D721Med (cell line): ENCODE measurements around the gene ATP10A.

Experiments used
- DNase-seq: peaks from one replicate; pipeline ENCODE4 v3.0.0; 2011; ENCODE audit warnings: low spot score; ENCODE audit not compliant: insufficient read length
- FAIRE-seq: peaks from 2 replicates; lab custom pipeline; 2011; peaks lifted over from hg19 to GRCh38; lab: Jason Lieb, UNC
- CTCF ChIP-seq: IDR thresholded peaks from 2 replicates; pipeline ENCODE4 v1.5.1; 2012; ENCODE audit warnings: mild to moderate bottlenecking, control low read depth; ENCODE audit not compliant: insufficient read depth; ENCODE audit errors: missing control alignments

The ATP10A gene

GRCh38 chr15:25707656-25708365 lies 155.3 kb downstream of the ATP10A start:
- TF ChIP-seq CTCF = no peak
- FAIRE-seq = no peak
- no peak for DNase-seq

- FAIRE-seq = no peak
- no peak for TF ChIP-seq CTCF
- no peak for DNase-seq
Observed at GRCh38 chr15:25706176-25706955, 156.8 kb downstream of the ATP10A start.

- no peak for TF ChIP-seq CTCF
- FAIRE-seq (no peak), DNase-seq (no peak)
Observed at GRCh38 chr15:25705433-25706115, 157.6 kb downstream of the ATP10A start.

GRCh38 chr15:25703726-25704125 lies 159.4 kb downstream of the ATP10A start:
- no peak for DNase-seq
- TF ChIP-seq CTCF = no peak
- FAIRE-seq = no peak

GRCh38 chr15:25701721-25702465 lies 161.2 kb downstream of the ATP10A start:
- TF ChIP-seq CTCF = no peak
- DNase-seq (no peak), FAIRE-seq (no peak)

GRCh38 chr15:25700916-25701315 lies 162.2 kb downstream of the ATP10A start:
- no peak for DNase-seq
- TF ChIP-seq CTCF = no peak
- no peak for FAIRE-seq
